GM19467 (cell line): ENCODE results near the gene SLC2A6.

Source experiments
- ATAC-seq: cut with Tn5 transposase; IDR thresholded peaks from one replicate; pipeline ENCODE4 v1.9.1; 2021; ENCODE audit warnings: mild to moderate bottlenecking, moderate library complexity; ENCODE audit not compliant: unreplicated experiment

Gene SLC2A6

DNA sequence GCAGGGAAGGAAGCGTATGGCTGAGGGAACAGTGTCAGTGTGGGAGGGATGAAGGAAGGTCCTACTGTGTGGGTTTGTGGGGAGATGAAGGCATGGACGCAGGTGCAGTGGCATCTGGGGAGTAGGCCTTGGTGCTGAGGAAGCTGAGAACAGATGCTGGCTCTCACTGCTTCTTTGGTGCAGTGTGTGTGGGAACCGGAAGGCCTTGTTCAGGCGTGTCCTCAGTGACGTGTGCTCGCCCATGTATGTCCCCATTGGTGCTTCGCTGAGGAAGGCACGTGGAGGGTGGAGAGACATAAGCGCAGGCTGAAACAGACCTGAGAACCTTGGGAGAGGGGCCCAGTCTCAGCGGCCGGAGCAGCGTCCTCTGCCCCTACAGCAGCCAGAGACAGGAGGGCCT lies 38.0 kb downstream of the SLC2A6 start:
- ATAC-seq, result no peak

DNA sequence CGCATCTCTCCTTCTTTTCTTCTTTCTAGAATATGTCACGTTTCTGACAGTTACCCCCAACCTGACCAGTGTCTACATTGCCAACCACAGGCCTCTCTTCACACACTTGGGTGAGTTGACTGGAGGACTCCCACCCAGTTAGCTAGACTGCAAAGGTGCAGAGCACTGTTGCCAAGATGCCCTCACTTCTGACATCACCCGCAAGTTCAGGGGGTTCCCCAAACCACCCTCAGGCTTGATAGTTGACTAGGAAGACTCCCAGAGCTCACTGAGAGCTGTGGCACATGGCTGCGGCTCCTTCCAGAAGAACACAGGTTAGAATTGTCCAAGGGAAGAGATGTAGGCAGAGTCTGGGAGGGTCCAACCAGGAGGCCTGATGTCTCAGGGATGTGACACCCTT lies 39.6 kb downstream of the SLC2A6 start:
- no peak for ATAC-seq

DNA sequence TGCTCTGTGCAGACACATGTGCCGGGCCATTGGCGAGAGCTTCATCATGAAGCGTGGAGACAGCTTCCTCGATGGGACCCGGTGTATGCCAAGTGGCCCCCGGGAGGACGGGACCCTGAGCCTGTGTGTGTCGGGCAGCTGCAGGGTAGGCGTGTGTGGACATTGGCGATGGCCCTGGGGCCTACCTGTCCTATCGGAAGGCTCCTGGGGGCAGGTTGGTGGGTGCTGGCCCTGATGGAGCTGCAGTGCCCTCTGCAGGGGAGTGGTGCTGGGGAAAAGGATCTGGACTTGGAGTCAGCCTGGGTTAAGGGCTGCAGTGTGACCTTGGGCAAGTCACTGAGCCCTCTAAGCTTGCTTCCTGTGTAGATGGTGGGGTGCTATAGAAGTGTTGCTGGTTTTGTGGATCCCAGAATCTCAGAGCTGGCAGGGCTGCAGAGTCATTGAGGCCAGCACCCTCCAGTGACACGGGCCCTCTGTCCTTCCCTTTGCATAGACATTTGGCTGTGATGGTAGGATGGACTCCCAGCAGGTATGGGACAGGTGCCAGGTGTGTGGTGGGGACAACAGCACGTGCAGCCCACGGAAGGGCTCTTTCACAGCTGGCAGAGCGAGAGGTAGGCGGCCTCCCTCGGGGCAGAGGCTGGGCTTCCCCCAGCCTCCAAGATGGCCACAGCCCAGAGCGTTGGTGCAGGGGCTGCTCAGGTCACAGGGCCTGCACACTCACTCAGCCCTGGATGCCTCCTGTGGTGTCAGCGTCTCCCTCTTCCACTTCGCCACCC lies 41.0 kb downstream of the SLC2A6 start:
- no peak for ATAC-seq

DNA sequence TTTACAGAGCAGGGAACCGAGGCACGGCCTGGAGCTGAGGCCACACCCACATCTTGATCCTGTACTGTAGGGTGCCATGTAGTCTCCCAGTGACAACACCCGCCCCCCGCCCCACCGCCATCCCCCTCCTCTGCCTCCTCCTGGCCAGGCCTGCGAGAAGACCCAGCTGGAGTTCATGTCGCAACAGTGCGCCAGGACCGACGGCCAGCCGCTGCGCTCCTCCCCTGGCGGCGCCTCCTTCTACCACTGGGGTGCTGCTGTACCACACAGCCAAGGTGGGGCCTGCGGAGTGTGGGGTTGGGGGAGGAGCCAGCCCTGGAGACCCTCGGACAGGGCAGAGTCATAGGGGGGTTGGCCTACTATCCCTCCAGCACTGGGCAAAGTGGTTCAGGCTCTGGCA lies 42.2 kb downstream of the SLC2A6 start:
- ATAC-seq, result no peak

DNA sequence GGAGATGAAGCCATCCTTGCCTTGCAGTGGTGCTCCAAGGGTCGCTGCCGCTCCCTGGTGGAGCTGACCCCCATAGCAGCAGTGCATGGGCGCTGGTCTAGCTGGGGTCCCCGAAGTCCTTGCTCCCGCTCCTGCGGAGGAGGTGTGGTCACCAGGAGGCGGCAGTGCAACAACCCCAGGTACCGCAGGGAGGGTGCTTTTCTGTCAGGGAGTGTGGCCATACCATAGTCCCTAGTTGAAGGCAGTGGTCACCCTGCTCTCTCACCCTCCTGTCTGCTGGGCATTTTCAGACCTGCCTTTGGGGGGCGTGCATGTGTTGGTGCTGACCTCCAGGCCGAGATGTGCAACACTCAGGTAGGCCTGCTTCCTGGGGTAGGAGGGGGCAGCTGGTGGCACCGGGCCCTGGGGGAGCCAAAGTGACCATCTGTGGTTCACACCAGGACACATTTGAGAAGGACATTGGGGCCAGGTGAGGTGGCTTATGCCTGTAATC lies 45.5 kb downstream of the SLC2A6 start:
- ATAC-seq, result no peak

DNA sequence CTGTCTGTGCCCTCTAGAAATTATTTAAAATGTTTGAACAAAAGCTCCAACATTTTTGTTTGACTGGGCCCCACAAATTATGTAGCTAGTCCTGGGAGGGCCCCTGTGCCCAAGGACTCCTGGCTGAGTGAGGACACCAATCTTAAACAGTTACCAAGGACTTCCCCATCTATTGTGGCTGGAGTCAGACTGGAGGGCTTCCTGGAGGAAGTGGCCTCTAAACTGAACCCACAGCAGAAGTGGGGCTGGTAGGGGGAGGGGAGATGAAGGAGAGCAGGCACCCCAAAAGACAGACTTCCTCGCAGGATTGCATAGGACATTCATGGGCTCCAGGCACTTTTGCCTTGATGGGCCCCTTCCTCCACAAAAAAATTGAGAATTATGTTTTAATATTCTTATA lies 48.7 kb downstream of the SLC2A6 start:
- ATAC-seq, result no peak

DNA sequence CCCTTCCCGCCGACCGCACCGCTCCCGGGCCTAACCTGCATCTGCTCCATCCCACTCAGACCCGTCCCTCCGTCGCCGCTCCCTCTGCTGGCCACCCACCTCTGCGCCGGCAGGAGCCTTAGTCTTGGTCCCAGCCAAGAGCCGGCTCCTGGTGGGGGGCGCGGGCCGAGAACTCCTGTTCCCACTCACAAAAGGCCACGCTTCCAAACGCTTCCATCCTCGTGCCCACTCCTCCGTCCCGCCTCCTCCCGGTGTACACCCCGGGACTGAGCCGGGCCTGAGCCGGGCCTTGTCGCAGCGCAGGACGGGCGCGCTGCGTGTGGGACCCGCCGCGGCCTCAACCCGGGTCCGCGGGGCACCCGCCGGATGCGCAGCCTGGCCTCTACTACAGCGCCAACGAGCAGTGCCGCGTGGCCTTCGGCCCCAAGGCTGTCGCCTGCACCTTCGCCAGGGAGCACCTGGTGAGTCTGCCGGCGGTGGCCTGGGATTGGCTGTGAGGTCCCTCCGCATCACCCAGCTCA lies 49.2 kb downstream of the SLC2A6 start:
- no peak for ATAC-seq

DNA sequence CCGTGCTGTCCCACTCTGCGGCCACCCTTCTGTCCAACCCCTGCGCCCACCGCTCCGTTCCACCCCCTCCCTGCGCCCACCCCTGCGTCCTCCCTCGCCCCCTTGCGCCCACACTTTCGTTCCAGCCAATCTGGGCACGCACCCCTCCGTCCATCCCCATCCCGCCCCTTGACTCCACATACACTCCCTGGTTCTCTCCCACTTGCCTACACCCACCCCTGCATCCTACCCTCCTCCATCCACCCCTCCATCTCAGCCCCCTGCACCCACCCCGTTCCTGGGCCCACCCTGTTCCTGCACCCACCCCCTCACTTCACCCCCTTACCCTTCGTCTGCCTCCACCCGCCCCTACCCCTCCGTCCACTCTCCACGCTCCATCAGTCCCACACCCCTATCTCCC lies 49.7 kb downstream of the SLC2A6 start:
- no peak for ATAC-seq

DNA sequence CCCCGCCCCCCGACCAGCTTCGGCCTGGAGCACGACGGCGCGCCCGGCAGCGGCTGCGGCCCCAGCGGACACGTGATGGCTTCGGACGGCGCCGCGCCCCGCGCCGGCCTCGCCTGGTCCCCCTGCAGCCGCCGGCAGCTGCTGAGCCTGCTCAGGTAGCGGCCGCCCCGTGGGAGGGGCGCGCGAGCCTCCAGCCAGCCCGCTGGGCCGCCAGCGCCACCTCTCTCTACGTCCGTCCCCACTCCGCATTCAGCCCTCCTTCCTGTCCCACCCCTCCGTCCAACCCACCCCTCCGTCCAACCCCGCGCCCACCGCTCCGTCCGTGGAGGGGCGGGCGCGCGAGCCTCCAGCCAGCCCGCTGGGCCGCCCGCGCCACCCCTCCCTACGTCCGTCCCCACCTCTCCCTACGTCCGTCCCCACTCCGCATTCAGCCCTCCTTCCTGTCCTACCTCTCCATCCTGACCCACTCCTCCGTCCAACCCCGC lies 50.2 kb downstream of the SLC2A6 start:
- ATAC-seq, result no peak

DNA sequence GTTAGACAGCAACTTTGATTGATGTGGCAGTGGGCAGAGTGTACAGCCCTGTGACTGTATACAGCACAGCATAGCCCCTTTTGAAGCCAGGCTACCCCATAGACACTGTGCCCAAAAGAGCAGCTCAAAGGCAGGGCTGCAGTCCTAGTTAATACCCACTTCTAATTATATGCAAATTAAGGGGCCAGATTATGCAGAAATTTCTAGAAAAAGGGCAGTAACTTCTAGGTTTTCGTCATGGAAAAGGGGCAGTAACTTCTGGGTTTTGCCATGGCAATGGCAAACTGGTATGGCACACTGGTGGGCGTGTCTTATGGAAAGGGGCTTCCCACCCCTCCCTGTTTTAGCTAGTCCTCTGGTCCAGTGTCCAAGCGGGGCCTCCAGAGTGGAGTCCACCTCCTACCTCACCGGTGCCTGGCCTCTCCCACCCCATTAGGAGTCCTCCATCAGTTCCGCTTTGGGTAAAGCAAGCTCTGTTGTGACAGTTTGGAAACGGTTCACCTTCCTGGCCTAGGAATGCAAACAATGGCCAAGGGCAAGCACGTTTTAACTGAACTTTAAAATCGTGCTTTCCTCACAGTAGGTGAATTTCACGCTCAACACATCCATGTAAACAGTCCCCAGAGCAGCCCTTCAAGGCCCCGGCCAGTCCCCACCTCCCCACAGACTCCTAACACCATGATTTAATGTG lies 51.1 kb downstream of the SLC2A6 start:
- no peak for ATAC-seq

DNA sequence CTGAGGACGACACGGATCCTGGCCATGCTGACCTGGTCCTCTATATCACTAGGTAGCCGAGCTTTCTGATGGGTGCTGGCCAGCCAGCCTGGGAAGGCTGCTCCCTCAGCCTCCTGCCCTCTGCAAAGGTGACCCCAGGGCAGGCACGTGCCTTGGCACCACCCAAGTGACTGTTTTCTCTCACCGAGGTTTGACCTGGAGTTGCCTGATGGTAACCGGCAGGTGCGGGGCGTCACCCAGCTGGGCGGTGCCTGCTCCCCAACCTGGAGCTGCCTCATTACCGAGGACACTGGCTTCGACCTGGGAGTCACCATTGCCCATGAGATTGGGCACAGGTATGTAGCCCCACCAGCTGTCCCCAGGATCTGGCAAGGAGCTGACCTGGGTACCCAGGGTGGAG lies 52.9 kb downstream of the SLC2A6 start:
- no peak for ATAC-seq

DNA sequence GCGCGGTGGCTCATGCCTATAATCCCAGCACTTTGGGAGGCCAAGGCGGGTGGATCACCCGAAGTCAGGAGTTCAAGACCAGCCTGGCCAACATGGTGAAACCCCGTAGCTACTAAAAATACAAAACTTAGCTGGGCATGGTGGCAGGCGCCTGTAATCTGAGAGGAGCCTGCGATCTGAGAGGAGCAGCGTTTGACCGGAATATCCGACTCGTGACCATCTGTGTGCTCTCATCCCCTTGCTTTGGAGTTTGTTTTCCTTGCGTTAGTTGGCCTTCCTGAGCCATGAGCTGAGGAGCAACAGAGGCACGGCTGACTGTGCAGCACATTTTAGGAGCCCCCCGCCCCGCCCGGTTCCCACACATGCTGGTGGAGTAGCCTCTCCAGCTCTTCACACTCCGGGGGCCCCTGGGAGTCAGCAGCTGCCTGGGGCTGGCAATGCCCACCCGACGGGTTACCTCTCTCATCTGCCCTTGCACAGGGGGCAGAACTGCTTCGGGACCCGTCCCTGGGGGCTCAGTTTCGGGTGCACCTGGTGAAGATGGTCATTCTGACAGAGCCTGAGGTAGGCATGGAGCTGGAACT lies 53.8 kb downstream of the SLC2A6 start:
- ATAC-seq, result no peak

DNA sequence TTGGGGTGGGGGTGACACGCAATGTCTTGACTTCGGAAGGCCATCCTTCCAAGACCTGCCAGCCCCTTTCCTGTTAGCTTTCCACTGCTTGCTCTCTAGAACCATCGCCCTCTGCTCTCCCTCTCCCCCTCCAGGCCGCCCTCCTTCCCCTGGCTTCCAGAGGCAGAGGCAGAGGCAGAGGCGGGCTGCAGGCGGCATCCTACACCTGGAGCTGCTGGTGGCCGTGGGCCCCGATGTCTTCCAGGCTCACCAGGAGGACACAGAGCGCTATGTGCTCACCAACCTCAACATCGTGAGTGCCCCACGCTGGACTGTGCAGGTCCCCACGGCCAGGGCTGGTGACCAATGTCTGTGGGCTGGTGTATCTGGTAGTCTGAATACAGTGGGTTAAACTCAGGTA lies 54.7 kb downstream of the SLC2A6 start:
- ATAC-seq, result no peak

DNA sequence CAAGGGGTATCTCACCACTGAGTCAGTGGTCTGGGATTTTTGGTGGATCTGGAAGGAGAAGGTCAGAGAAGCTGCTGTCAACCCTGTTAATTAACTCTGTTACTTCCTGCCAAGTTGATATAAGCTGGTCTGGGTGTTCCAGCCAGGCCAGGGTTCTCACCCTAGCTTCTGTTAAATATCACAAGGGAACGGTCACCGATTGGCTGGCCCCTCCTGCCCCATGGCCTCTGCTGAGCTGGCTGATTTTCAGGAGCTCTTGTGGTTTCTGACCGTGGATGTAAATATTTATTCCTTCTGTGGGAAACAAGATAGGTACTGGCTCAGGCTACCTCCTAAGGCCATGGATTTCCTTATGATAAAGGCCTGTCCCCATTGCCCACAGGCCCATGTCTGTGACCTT lies 55.7 kb downstream of the SLC2A6 start:
- ATAC-seq, result no peak

DNA sequence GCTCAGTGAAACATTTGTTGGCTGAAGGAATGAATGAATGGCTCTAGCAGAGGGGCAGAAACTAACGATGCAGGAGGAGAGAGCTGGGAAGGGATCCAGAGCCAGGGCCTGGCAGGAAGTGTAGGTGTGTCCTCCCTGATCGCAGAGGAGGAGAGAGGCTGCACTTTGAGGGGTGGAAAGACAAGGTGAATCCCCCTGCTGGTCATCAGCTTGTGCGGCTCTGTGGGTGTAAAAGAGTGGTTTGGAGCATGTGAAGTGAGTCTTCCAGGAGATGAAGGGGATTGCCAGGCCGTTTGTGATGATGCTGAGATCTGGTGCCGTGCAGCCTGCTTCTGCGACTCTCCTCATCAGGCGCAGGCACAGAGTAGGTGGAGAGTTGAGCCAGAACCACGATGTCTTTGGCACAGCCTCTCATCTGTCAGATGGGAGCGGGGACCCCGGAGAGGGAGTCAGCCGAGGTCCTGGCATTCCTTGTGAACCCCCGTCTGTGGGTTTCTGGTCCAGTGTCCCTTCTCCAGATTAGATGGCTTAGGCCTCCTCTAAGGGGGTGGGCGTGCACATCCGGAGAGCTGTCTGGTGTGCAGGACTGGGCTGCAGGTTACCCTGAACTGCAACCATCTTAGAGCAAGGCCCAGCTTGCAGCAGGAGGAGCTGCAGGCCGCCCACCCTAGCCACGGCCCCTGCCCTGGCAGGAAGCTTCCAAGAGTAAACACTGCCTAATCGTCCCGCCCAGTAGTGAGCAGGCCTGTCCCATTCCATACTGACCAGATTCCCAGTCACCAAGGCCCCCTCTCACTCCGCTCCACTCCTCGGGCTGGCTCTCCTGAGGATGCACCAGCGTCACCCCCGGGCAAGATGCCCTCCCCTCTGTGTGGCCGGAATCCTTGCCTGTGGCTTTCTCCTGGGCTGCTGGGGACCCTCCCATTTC lies 57.0 kb downstream of the SLC2A6 start, which contains the start of gene ADAMTS13:
Gene ADAMTS13, plus strand, starts transcription at position 753 of the 928 bp plus-strand sequence. Its CDS starts 77 bp downstream, at position 830.
- no peak for ATAC-seq
